Panc1 (cell line): Measurements from ENCODE around the gene GPR87. TPM values are rescaled to one million over a fixed set of nuclear protein-coding genes. Genes with fewer than 3 reads are reported as not detected.

Experiments
- ATAC-seq: fragments of 200-7000 bp; cut with Tn5 transposase; 2 replicates; pipeline ENCODE4 v1.9.1; 2020; ENCODE audit warnings: mild to moderate bottlenecking, moderate library complexity
- BruUV-seq: library from RNA; stranded (reverse); fragments of 400-500 nt; replicated peaks from 2 replicates; lab custom pipeline; 2021; lab: Mats Ljungman, UMichigan
- CTCF ChIA-PET: fragments of 300-600 bp; sonication (Branson Sonifier 250); formaldehyde crosslinking; loops from one replicate; lab custom pipeline; 2022; ENCODE audit warnings: antibody characterized with exemption; lab: Charles Lee
- POLR2A ChIA-PET: fragments of 300-600 bp; sonication (Branson Sonifier 250); formaldehyde crosslinking; loops from one replicate; lab custom pipeline; 2022; ENCODE audit warnings: antibody characterized with exemption; lab: Charles Lee
- DNase-seq: peaks from one replicate; pipeline ENCODE4 v3.0.0-alpha.2; 2010; ENCODE audit warnings: low read depth, low spot score
- H3K27ac ChIP-seq: 2 replicates; pipeline ENCODE4 v1.5.1; 2011; ENCODE audit warnings: mild to moderate bottlenecking, low read length, inconsistent platforms
- H3K27me3 ChIP-seq: fragments of 200-500 bp; sonication (Bioruptor generic); 2 replicates; pipeline ENCODE4 v1.6.0; 2014; ENCODE audit warnings: low read length, inconsistent platforms; ENCODE audit not compliant: control insufficient read depth, insufficient read depth
- H3K36me3 ChIP-seq: fragments of 200-500 bp; sonication (Bioruptor generic); 2 replicates; pipeline ENCODE4 v1.5.1; 2014; ENCODE audit warnings: inconsistent platforms, mild to moderate bottlenecking, low read length, moderate library complexity; ENCODE audit not compliant: control insufficient read depth, insufficient read depth
- H3K4me1 ChIP-seq: 2 replicates; pipeline ENCODE4 v1.5.1; 2011; ENCODE audit warnings: inconsistent platforms, mild to moderate bottlenecking, low read length, moderate library complexity; ENCODE audit not compliant: control insufficient read depth, insufficient read depth
- H3K4me3 ChIP-seq, 2 experiments: 2 replicates each; pipeline ENCODE4 v1.5.1; 2011 to 2012; ENCODE audit warnings: low read depth in 2 of 2, low read length in 2 of 2, mild to moderate bottlenecking in 2 of 2, inconsistent platforms in 1 of 2, moderate library complexity in 1 of 2
- H3K9me3 ChIP-seq: fragments of 200-500 bp; sonication (Bioruptor generic); 2 replicates; pipeline ENCODE4 v1.5.1; 2014; ENCODE audit warnings: low read depth, mild to moderate bottlenecking, inconsistent platforms, low read length, moderate library complexity; ENCODE audit not compliant: control insufficient read depth, insufficient read depth
- CTCF ChIP-seq: fragments of 450-650 bp; IDR thresholded peaks from 2 replicates; pipeline ENCODE4 v1.5.1; 2017; ENCODE audit warnings: mild to moderate bottlenecking
- POLR2AphosphoS5 ChIP-seq: IDR thresholded peaks from 2 replicates; pipeline ENCODE4 v1.6.1; 2012; ENCODE audit warnings: mild to moderate bottlenecking, low read depth, low read length, moderate library complexity
- REST ChIP-seq, 2 experiments: IDR thresholded peaks; 2 replicates each; pipeline ENCODE4 v1.6.1; 2011 to 2012; ENCODE audit warnings: low read depth in 2 of 2, control low read depth in 1 of 2, low read length in 1 of 2, mild to moderate bottlenecking in 1 of 2, moderate library complexity in 1 of 2; ENCODE audit not compliant: insufficient read depth in 1 of 2
- SIN3A ChIP-seq: IDR thresholded peaks from 2 replicates; pipeline ENCODE4 v1.6.1; 2012; ENCODE audit warnings: low read depth, mild to moderate bottlenecking, low read length, moderate library complexity, borderline replicate concordance; ENCODE audit not compliant: insufficient read depth
- TCF7L2 ChIP-seq: IDR thresholded peaks from 2 replicates; pipeline ENCODE4 v1.6.1; 2011; ENCODE audit warnings: mild to moderate bottlenecking, low read depth, low read length, inconsistent platforms
- in situ Hi-C: cut with HindIII; loops from 2 replicates; pipeline ENCODE4 v1.10.0; 2016; ENCODE audit warnings: low sequenced_read_pairs, low pct_unique_long_range_greater_than_20kb
- intact Hi-C: fragments of 100-400 bp; cut with micrococcal nuclease; formaldehyde crosslinking; loops from one replicate; pipeline ENCODE4 v1.10.0; 2022; ENCODE audit not compliant: unreplicated experiment
- total RNA-seq: library from RNA; stranded (reverse); gene quantifications from one replicate; pipeline ENCODE4 v1.2.1, GENCODE V29; 2021; ENCODE audit not compliant: unreplicated experiment

The GPR87 gene
- total RNA-seq, 1 experiment from 2014 or later, result not detected

- TF ChIP-seq SIN3A (no peak), REST (IDR thresholded peaks at IDR 0.05; ENCODE audit: insufficient read depth in 1 of 2, low read depth in 2 of 2, low read length in 1 of 2) (no peak), TCF7L2 (no peak), POLR2AphosphoS5 (no peak), CTCF (no peak)
- no TSS peak for BruUV-seq
- H3K27me3 ChIP-seq, result no peaks in the 10 kb centered on the region
- POLR2A ChIA-PET, result no interaction called here
- ATAC-seq, result no peak
- no peaks in the 10 kb centered on the region for H3K4me1 ChIP-seq
- H3K27ac ChIP-seq, result no peak overlapping the region
- H3K36me3 ChIP-seq, result no peaks in the 10 kb centered on the region
- no peak overlapping the region for H3K4me3 ChIP-seq
- H3K9me3 ChIP-seq, result no peaks in the 10 kb centered on the region
- in situ Hi-C loops (no loop called here), intact Hi-C loops (no loop called here)
- CTCF ChIA-PET, result no interaction called here
- DNase-seq, result no peak
Measured at GRCh38 chr3:151318991-151319390, 2.4 kb upstream of the GPR87 start.

- no peak overlapping the region for H3K27ac ChIP-seq
- ChIA-PET CTCF (no interaction called here), POLR2A (no interaction called here)
- H3K36me3 ChIP-seq, result no peaks in the 10 kb centered on the region
- no peaks in the 10 kb centered on the region for H3K27me3 ChIP-seq
- DNase-seq (no peak), ATAC-seq (no peak)
- TF ChIP-seq TCF7L2 (no peak), SIN3A (no peak), POLR2AphosphoS5 (no peak), CTCF (no peak), REST (IDR thresholded peaks at IDR 0.05; ENCODE audit: insufficient read depth in 1 of 2, low read depth in 2 of 2, low read length in 1 of 2) (no peak)
- BruUV-seq, result no TSS peak
- in situ Hi-C loops, result no loop called here
- no peaks in the 10 kb centered on the region for H3K9me3 ChIP-seq
- no peaks in the 10 kb centered on the region for H3K4me1 ChIP-seq
- intact Hi-C loops, result no loop called here
- no peak overlapping the region for H3K4me3 ChIP-seq
Measured at GRCh38 chr3:151318313-151318712, 1.7 kb upstream of the GPR87 start.
